HG03139 (cell line): ENCODE data around the gene PRKAG2.
"Not testable (repeated sequence)": the region's sequence is repeated elsewhere in the genome, so short reads cannot be mapped to it uniquely, and the experiment has no call there.

Experiments
- ATAC-seq: cut with Tn5 transposase; IDR thresholded peaks from one replicate; pipeline ENCODE4 v1.9.1; 2021; ENCODE audit not compliant: unreplicated experiment

Gene PRKAG2

GRCh38 chr7:151600331-151600730 lies 276.6 kb downstream of the PRKAG2 start:
- ATAC-seq = no peak

- ATAC-seq = no peak
Measured at GRCh38 chr7:151599401-151600227, 277.3 kb downstream of the PRKAG2 start.

DNA sequence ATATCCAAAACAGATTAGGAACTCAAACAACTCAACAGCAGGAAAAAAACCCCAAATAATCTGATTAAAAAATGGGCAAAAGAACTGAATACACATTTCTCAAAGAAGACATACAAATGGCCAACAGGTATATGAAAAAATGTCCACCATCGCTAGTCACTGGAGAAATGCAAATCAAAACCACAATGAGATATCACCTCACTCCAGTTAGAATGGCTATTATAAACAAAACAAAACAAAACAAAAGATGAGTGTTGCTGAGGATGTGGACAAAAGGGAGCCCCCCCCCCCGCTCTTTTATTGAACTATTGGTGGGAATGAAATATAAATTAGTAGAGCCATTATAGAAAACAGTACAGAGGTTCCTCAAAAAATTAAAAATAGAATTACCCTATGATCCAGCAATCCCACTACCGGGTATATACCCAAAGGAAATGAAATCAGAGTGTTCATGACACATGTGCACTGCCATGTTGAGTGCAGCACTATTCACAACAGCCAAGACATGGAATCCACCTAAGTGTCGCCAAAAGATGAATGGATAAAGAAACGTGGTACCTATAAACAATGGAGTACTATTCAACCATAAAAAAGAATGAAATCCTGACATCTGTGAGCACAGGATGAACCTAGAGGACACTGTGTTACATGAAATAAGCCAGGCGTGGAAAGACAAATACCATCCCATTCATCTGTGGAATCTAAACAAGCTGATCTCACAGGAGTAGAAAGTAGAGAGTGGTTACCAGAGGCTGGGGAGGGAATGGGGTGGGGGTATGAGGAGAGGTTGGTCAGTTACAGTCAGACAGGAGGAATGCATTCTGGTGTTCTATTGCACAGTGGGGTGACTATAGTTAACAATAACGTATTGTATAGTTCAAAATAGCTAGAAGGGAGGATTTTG lies 279.1 kb downstream of the PRKAG2 start:
- no peak for ATAC-seq

DNA sequence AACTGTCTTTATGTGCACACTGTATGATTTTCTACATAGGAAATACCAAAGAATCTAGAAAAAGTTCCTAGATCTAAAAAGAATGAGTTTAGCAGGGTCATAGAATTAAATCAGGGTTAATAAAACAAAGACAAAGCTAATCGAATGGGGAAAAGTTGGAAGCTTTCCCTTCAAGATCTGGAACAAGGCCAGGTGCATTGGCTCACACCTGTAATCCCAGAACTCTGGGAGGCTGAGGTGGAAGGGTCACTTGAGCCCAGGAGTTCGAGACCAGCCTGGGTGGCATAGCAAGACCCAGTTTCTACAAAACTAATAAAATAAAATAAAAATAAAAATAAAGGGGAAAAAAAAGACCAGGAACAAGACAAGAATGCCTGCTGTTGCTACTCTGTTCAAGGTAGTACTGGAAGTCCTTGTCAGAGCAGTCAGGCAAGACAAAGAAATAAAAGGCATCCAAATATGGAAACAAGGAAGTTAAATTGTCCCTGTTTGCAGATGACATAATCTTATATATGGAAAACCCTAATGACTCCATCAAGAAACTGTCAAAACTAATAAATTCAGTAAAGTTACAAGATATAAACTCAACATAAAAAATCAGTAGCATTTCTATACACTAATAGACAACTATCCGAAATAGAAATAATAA lies 281.1 kb downstream of the PRKAG2 start:
- no peak for ATAC-seq

DNA sequence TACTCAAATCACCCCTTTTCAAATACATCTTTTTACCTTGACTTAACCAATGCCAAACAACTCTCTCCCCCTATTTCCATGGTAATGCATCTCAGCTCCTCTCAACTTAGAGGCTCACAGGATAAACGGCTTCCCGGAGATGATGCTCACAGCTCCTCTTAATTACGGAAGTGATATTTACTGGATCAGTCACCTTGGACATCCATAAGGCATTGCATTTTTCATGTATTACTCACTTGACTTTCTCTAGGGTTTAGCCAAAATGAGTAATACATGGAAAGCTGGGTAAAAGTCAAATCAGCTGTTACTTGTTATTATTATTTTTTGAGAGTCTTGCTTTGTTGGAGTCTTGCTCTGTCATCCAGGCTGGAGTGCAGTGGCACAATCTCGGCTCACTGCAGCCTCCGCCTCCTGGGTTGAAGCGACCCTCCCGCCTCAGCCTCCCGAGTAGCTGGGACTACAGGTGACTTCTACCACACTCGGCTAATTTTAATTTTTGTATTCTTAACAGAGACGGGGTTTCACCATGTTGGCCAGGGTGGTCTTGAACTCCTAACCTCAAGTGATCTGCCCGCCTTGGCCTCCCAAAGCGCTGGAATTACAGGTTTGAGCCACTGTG lies 283.9 kb downstream of the PRKAG2 start:
- no peak for ATAC-seq

GRCh38 chr7:151592330-151592729 lies 284.6 kb downstream of the PRKAG2 start:
- no peak for ATAC-seq

DNA sequence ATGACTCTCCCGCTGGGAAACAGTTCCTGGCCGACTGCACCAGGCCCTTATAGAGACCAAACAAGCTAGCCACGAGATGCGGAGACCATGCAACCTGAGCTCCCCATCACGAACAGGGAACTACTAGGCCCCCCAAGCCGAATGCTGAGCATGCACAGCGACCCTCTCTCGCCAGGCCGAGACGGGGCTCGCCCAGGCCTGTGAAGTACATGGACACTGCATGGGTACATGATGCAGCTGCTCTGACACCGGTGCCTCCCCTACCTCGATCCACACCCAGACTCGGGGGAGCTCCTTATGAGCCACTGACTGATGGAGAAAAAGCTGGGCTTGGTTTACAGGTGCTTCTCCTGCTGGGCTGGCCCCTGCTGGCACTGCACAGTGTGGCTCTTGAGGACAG lies 285.0 kb downstream of the PRKAG2 start:
- no peak for ATAC-seq

GRCh38 chr7:151590850-151591771 lies 285.8 kb downstream of the PRKAG2 start:
- no peak for ATAC-seq

DNA sequence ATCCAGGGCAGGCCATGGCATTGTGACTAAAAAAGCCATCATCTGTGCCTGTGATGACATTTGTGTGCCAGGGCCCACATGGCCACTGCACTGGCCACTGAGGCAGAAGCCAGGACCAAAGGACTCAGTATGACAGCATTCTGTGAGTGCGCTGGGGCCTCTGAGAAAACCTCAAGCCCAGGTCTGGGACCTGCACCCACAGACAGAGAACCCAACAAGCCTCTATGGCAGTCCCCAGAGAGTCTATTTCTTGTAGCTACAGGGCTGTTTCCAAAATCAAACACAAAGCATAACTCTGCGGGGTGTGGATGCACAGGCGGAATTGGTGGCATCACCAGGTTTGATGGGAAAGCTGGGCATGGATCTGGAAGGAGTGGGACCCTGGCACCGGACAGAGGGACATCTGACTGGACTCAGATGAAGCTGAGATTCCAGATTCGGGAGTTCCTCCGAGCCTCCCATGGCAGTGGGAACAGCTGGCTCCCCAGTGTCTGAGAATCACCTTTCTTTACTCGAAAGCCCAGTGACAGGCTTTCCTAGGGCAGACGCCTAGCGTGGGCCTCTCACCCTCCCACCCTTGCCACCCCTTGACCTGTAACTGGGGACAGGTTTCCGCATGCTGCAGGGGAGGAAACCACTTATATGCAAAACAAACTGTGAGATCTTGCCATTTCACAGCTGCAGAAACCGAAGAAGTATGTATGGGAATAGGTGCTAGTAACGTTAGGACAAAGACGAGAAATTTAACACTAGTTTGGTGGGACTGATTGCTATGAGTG lies 286.7 kb downstream of the PRKAG2 start:
- no peak for ATAC-seq

- ATAC-seq = no peak
Measured at GRCh38 chr7:151588982-151589381, 287.9 kb downstream of the PRKAG2 start.

DNA sequence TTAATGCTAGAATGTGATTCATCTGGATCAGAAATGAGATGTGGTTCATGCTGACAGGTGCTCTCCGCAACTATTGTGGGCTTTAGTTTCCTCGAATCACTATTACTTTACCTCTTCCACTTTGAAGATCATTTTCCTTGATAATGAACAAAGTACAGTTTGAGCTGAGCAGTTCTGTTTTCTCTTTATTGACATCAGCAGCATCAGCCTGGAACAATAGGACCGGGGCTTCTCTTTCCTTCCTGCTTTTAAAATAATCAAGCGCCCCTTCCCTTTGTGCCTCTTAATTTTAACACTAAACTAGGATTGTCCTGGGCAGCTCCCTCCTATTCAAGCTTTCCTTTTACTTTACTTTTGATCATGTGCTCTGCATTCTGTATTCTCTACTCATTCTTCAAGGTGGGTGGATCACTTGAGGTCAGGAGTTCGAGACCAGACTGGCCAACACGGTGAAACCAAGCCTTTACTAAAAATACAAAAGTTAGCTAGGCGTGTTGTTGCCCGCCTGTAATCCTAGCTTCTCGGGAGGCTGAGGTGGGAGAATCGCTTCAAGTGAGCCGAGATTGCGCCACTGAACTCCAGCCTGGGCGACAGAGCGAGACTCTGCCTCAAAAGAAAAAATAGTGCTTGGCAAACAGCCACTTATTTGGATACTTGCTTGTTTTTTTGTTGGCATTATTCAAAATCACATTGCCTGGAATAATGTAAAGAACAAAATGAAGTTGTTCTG lies 290.2 kb downstream of the PRKAG2 start:
- no peak for ATAC-seq

GRCh38 chr7:151585744-151586393 lies 291.0 kb downstream of the PRKAG2 start:
- no peak for ATAC-seq

DNA sequence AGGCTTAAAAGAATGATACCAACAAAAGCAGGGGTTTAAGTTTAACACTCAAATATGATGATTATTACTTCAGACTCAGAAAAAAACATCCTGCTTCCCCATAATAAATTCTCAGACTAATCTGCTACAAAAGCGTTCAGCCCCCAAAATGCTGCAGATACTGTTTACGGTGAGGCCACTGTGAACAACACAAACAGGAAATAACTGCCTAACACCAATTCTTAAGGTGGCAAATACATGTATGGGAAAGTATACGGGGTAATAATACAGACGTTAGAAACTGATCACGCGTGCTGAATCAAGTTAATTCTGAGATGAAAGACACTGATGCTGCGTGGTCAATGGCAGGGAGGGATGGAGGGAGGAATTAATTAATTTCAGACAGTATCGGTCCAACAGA lies 295.2 kb downstream of the PRKAG2 start:
- ATAC-seq = no peak

- no peak for ATAC-seq
Measured at GRCh38 chr7:151579644-151580043, 297.3 kb downstream of the PRKAG2 start.

- ATAC-seq = no peak
Measured at GRCh38 chr7:151575410-151575809, 301.5 kb downstream of the PRKAG2 start.

DNA sequence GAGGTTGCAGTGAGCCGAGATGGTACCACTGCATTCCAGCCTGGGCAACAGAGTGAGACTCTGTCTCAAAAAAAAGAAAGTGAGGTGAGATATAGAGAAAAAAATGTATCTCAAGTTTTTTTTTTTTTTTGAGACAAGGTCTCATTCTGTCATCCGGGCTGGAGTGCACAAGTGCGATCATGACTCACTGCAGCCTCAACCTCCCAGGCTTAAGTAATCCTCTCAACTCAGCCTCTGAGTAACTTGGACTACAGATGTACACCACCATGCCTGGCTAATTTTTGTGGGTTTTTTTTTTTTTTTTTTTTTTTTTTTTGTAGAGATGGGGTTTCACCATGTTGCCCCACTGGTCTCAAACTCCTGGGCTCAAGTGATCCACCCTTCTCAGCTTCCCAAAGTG lies 303.9 kb downstream of the PRKAG2 start:
- not testable (repeated sequence) for ATAC-seq

GRCh38 chr7:151572136-151572535 lies 304.8 kb downstream of the PRKAG2 start:
- no peak for ATAC-seq

GRCh38 chr7:151571471-151571870 lies 305.4 kb downstream of the PRKAG2 start:
- ATAC-seq = no peak
